Mesenchymal stem cell (in vitro differentiated cells and primary cell): ENCODE measurements around the gene CCNK.

Experiments
- DNase-seq: peaks from one replicate; pipeline ENCODE4 v3.0.0-alpha.2; 2013
- H2AFZ ChIP-seq: one replicate; pipeline ENCODE4 v1.6.1; 2013; ENCODE audit warnings: low read depth, mild to moderate bottlenecking, control low read depth, inconsistent platforms, low read length, moderate library complexity
- H2AK5ac ChIP-seq: 2 replicates; pipeline ENCODE4 v1.6.1; 2013; ENCODE audit warnings: low read length, moderate library complexity, mild to moderate bottlenecking, inconsistent platforms; ENCODE audit not compliant: severe bottlenecking
- H2BK120ac ChIP-seq: one replicate; pipeline ENCODE4 v1.6.1; 2013; ENCODE audit warnings: low read depth, mild to moderate bottlenecking, inconsistent platforms, low read length, moderate library complexity
- H2BK12ac ChIP-seq, 2 experiments: one replicate each; pipeline ENCODE4 v1.6.1; 2013; ENCODE audit warnings: inconsistent platforms in 2 of 2, low read length in 2 of 2, mild to moderate bottlenecking in 2 of 2, moderate library complexity in 2 of 2, control low read depth in 1 of 2
- H2BK15ac ChIP-seq: one replicate; pipeline ENCODE4 v1.6.1; 2013; ENCODE audit warnings: mild to moderate bottlenecking, low read depth, inconsistent platforms; ENCODE audit not compliant: poor library complexity, severe bottlenecking
- H2BK5ac ChIP-seq: 2 replicates; pipeline ENCODE4 v1.6.1; 2013; ENCODE audit warnings: low read depth, mild to moderate bottlenecking, low read length, control low read depth, inconsistent platforms; ENCODE audit not compliant: poor library complexity, severe bottlenecking
- H3K14ac ChIP-seq, 2 experiments: one replicate each; pipeline ENCODE4 v1.6.1; 2013; ENCODE audit warnings: inconsistent platforms in 2 of 2, low read length in 2 of 2, control low read depth in 1 of 2, mild to moderate bottlenecking in 1 of 2, moderate library complexity in 1 of 2
- H3K18ac ChIP-seq, 2 experiments: one replicate each; pipeline ENCODE4 v1.6.1; 2013; ENCODE audit warnings: inconsistent platforms in 2 of 2, low read length in 2 of 2, control low read depth in 1 of 2, low read depth in 1 of 2, mild to moderate bottlenecking in 1 of 2
- H3K23ac ChIP-seq, 2 experiments: one replicate each; pipeline ENCODE4 v1.6.1; 2013; ENCODE audit warnings: inconsistent platforms in 2 of 2, low read length in 2 of 2, mild to moderate bottlenecking in 2 of 2, moderate library complexity in 2 of 2, control low read depth in 1 of 2
- H3K27ac ChIP-seq: 2 replicates; pipeline ENCODE4 v1.5.1; 2013; ENCODE audit warnings: mild to moderate bottlenecking, moderate library complexity, low read length, control low read depth, inconsistent platforms; ENCODE audit not compliant: poor library complexity, severe bottlenecking
- H3K27me3 ChIP-seq, 2 experiments: 2 replicates each; pipeline versions ENCODE4 v1.6.1 to v1.7.0; 2013; ENCODE audit warnings: low read length in 2 of 2, mild to moderate bottlenecking in 2 of 2, moderate library complexity in 2 of 2, control low read depth in 1 of 2, inconsistent platforms in 1 of 2; ENCODE audit not compliant: control insufficient read depth in 1 of 2, insufficient read depth in 1 of 2
- H3K36me3 ChIP-seq, 2 experiments: 2 replicates each; pipeline versions ENCODE4 v1.6.1 to v1.7.0; 2013; ENCODE audit warnings: low read length in 2 of 2, control low read depth in 1 of 2, inconsistent platforms in 1 of 2, low read depth in 1 of 2, mild to moderate bottlenecking in 1 of 2; ENCODE audit not compliant: insufficient read depth in 2 of 2, control insufficient read depth in 1 of 2
- H3K4ac ChIP-seq, 2 experiments: one replicate each; pipeline ENCODE4 v1.6.1; 2013; ENCODE audit warnings: inconsistent platforms in 2 of 2, low read length in 2 of 2, mild to moderate bottlenecking in 2 of 2, moderate library complexity in 2 of 2, control low read depth in 1 of 2, low read depth in 1 of 2
- H3K4me1 ChIP-seq: 2 replicates; pipeline ENCODE4 v1.6.1; 2013; ENCODE audit warnings: low read depth, low read length, control low read depth; ENCODE audit not compliant: control insufficient read depth, insufficient read depth
- H3K4me2 ChIP-seq: 2 replicates; pipeline ENCODE4 v1.6.1; 2013; ENCODE audit warnings: low read length, mild to moderate bottlenecking, inconsistent platforms; ENCODE audit not compliant: poor library complexity, severe bottlenecking
- H3K4me3 ChIP-seq, 2 experiments: 2 replicates each; pipeline versions ENCODE4 v1.5.1 to v1.7.0; 2013; ENCODE audit warnings: low read length in 2 of 2, mild to moderate bottlenecking in 2 of 2, control low read depth in 1 of 2, low read depth in 1 of 2; ENCODE audit not compliant: insufficient read depth in 1 of 2
- H3K79me1 ChIP-seq: replicated peaks from 2 replicates; pipeline ENCODE4 v1.6.1; 2013; ENCODE audit warnings: mild to moderate bottlenecking, control low read depth, low read length, inconsistent platforms; ENCODE audit not compliant: poor library complexity, severe bottlenecking
- H3K9ac ChIP-seq: 2 replicates; pipeline ENCODE4 v1.7.0; 2013; ENCODE audit warnings: mild to moderate bottlenecking, low read length, moderate library complexity
- H3K9me3 ChIP-seq: 2 replicates; pipeline ENCODE4 v1.7.0; 2013; ENCODE audit warnings: mild to moderate bottlenecking, low read length; ENCODE audit not compliant: control insufficient read depth
- H4K8ac ChIP-seq: one replicate; pipeline ENCODE4 v1.6.1; 2013; ENCODE audit warnings: inconsistent platforms, mild to moderate bottlenecking, low read length, moderate library complexity
- H4K91ac ChIP-seq: one replicate; pipeline ENCODE4 v1.6.1; 2013; ENCODE audit warnings: mild to moderate bottlenecking, low read length, inconsistent platforms
- WGBS: methylation state at CpG from one replicate; pipeline ENCODE4 v1.1.7; 2013; ENCODE audit warnings: mixed read lengths; 5-methylcytosine and 5-hydroxymethylcytosine counted together

Gene CCNK

DNA sequence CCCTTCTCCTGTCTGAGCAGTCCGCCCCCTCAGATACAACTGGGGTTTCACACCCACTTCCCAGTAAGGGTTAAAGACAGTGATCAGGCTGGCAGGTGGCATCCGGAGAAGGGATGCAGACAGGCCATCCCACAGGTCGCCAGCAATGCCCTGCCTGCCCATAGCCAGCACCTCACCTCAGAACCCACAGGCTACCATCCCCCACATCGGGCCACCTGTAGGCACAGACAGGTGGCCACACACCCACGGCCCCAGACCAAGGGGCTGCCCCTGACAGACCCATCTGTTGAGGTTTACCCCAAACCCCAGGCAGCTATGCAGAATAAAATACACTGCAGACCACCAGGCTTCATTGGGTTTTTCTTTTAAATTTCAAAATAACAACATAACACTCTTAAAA, 57.5 kb downstream of the CCNK start:
- Histone ChIP-seq H3K4ac (peak overlapping the region in 1 of 2 experiments; percentile 10), H3K4me2 (no peak overlapping the region), H2BK5ac (no peak overlapping the region), H3K27me3 (peaks cover 13 to 80% of the 10 kb centered on the region in 2 experiments), H2BK120ac (no peak overlapping the region), H3K9ac (no peak overlapping the region), H4K8ac (no peak overlapping the region), H3K4me1 (peaks cover 55% of the 10 kb centered on the region), H3K27ac (no peak overlapping the region), H2AK5ac (no peak overlapping the region), H3K9me3 (no peaks in the 10 kb centered on the region), H3K4me3 (no peak overlapping the region), H3K18ac (no peak overlapping the region), H3K14ac (no peak overlapping the region), H2BK12ac (peak overlapping the region in 1 of 2 experiments; percentile 10), H2AFZ (no peak overlapping the region), H3K36me3 (no peaks in the 10 kb centered on the region), H4K91ac (peak overlapping the region; percentile 45), H2BK15ac (no peak overlapping the region), H3K79me1 (peaks cover 7% of the 10 kb centered on the region), H3K23ac (no peak overlapping the region)
- WGBS, result 76% methylated on average over 5 of the region's 5 CpGs
- no peak for DNase-seq

DNA sequence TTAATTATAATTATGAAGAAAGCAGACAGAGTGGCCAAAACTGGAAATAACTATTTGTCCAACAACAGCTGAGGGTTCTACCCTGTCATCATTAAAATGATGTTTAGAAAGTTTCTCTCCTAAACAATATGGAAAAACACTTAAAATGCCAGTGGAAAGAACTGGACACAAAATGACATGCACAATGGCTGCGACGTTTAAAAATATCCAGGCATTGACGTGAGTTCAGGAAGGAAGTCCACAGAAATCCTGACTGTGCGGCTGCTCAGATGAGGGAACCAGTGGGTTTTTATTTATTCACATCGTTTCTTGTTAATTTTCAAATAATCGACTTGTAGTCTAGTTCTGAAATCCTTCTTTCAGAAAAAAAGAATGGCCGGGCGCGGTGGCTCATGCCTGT, 58.3 kb downstream of the CCNK start:
- no peaks in the 10 kb centered on the region for H3K9me3 ChIP-seq
- no peak overlapping the region for H2BK12ac ChIP-seq
- no peak overlapping the region for H2AK5ac ChIP-seq
- H3K4me1 ChIP-seq, result peaks cover 52% of the 10 kb centered on the region
- no peak overlapping the region for H2BK5ac ChIP-seq
- no peak overlapping the region for H3K4ac ChIP-seq
- H4K91ac ChIP-seq, result no peak overlapping the region
- H4K8ac ChIP-seq, result no peak overlapping the region
- peaks cover 7% of the 10 kb centered on the region for H3K79me1 ChIP-seq
- no peak overlapping the region for H3K9ac ChIP-seq
- no peak overlapping the region for H3K4me3 ChIP-seq
- H3K27ac ChIP-seq, result no peak overlapping the region
- no peak overlapping the region for H3K14ac ChIP-seq
- H2AFZ ChIP-seq, result no peak overlapping the region
- no peak overlapping the region for H3K4me2 ChIP-seq
- H3K18ac ChIP-seq, result no peak overlapping the region
- H2BK120ac ChIP-seq, result no peak overlapping the region
- DNase-seq, result no peak
- H3K27me3 ChIP-seq, result peaks cover 20 to 81% of the 10 kb centered on the region in 2 experiments
- WGBS, result 81% methylated on average over 6 of the region's 9 CpGs
- H3K36me3 ChIP-seq, result no peaks in the 10 kb centered on the region
- no peak overlapping the region for H3K23ac ChIP-seq
- no peak overlapping the region for H2BK15ac ChIP-seq

DNA sequence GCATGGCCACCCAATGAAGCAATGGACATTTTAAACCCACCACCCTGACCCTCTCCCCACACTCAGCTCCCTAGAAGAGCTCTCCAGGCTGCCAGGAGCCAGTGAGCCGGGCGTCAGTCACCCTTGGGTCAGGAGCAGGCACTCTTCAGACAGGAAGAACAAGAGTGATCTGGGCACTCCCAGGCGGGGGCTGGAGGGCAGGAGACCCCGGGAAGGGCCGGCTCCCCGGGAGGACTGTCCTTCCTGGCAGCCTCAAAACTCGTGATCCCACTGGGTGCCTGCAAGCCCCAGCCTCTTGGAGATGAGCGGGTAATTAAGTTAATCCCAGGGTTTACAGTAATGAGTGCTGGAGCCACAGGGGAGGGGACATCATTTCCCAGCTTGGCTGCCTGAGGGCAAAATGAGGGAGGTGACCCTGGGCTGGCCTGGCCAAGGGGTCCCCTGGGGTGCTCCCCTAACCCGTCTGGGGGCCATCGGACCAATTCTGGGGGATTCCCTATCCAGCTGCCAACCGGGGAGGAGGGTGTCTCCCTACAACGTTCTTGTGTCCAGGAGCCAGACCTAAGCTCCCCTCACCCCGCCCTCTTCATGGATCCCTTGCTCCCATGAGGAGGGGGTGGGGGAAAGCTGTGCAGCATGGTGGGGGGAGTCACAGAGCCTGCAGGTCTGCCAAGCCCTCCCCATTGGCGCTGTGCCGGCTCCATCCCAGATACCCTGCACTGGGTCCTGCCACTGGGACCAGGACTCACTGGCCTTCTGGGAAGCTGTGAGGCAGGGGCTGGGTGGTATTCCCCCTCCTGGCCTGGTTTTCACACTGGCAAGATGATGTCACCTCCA, 59.2 kb downstream of the CCNK start:
- no peak for DNase-seq
- Histone ChIP-seq H2AK5ac (no peak overlapping the region), H3K36me3 (no peaks in the 10 kb centered on the region), H2BK5ac (no peak overlapping the region), H2BK15ac (no peak overlapping the region), H3K79me1 (peaks cover 7% of the 10 kb centered on the region), H2BK120ac (no peak overlapping the region), H2AFZ (no peak overlapping the region), H3K4ac (no peak overlapping the region), H3K27me3 (peaks cover 28 to 83% of the 10 kb centered on the region in 2 experiments), H4K91ac (no peak overlapping the region), H3K4me3 (no peak overlapping the region), H3K9me3 (no peaks in the 10 kb centered on the region), H3K14ac (no peak overlapping the region), H3K4me2 (no peak overlapping the region), H2BK12ac (no peak overlapping the region), H3K9ac (no peak overlapping the region), H3K18ac (no peak overlapping the region), H3K27ac (no peak overlapping the region), H3K23ac (no peak overlapping the region), H4K8ac (no peak overlapping the region), H3K4me1 (peaks cover 43% of the 10 kb centered on the region)
- 65% methylated on average over 15 of the region's 15 CpGs for WGBS

DNA sequence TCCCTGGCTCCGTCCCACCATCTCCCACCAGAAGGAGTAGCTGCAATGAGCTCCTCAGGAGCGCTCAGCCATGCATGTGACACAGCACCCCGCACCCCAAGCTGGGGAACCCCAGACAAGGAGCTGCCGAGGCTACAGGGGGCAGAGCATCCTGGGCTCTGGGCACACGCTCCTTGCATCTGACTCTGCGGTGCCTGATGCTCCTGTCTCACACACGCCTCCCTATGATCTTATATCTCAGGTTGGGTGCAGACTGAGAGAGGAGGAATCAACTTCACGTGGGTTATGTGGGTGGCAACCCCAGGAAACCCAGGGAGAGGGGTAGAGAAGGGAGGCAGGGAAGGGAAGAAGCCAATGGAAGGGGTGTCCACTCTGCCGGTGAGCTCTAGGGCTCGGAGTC, 60.0 kb downstream of the CCNK start:
- no peak for DNase-seq
- Histone ChIP-seq H3K27me3 (peaks cover 36 to 84% of the 10 kb centered on the region in 2 experiments), H3K4me2 (no peak overlapping the region), H2BK15ac (no peak overlapping the region), H3K4me3 (no peak overlapping the region), H4K91ac (no peak overlapping the region), H2BK5ac (no peak overlapping the region), H3K9me3 (no peaks in the 10 kb centered on the region), H3K23ac (no peak overlapping the region), H3K4me1 (peaks cover 39% of the 10 kb centered on the region), H4K8ac (no peak overlapping the region), H3K27ac (no peak overlapping the region), H2AK5ac (no peak overlapping the region), H3K9ac (no peak overlapping the region), H3K18ac (no peak overlapping the region), H2BK12ac (no peak overlapping the region), H3K36me3 (no peaks in the 10 kb centered on the region), H2AFZ (no peak overlapping the region), H3K14ac (no peak overlapping the region), H3K79me1 (peaks cover 7% of the 10 kb centered on the region), H2BK120ac (no peak overlapping the region), H3K4ac (no peak overlapping the region)
- WGBS, result 91% methylated on average over 7 of the region's 10 CpGs
